Loucy (cell line): ENCODE results near the gene HAP1.

Source experiments
- EZH2phosphoT487 ChIP-seq: fragments of 200-600 bp; IDR thresholded peaks from 2 replicates; pipeline ENCODE4 v1.6.1; 2018; ENCODE audit warnings: antibody characterized with exemption, mild to moderate bottlenecking, moderate library complexity, borderline replicate concordance
- TF ChIP-seq, protein P1 (sequence below): fragments of 200-600 bp; sonication (generic); conservative IDR thresholded peaks from 2 replicates; pipeline ENCODE4 v1.5.1; 2014; ENCODE audit warnings: mild to moderate bottlenecking, antibody characterized with exemption, low read length

GRCh38 chr17:41781404-41782110 lies 47.1 kb upstream of the HAP1 start:
- TF ChIP-seq, protein P1, sequence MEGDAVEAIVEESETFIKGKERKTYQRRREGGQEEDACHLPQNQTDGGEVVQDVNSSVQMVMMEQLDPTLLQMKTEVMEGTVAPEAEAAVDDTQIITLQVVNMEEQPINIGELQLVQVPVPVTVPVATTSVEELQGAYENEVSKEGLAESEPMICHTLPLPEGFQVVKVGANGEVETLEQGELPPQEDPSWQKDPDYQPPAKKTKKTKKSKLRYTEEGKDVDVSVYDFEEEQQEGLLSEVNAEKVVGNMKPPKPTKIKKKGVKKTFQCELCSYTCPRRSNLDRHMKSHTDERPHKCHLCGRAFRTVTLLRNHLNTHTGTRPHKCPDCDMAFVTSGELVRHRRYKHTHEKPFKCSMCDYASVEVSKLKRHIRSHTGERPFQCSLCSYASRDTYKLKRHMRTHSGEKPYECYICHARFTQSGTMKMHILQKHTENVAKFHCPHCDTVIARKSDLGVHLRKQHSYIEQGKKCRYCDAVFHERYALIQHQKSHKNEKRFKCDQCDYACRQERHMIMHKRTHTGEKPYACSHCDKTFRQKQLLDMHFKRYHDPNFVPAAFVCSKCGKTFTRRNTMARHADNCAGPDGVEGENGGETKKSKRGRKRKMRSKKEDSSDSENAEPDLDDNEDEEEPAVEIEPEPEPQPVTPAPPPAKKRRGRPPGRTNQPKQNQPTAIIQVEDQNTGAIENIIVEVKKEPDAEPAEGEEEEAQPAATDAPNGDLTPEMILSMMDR = no peak
- no peak for TF ChIP-seq EZH2phosphoT487
